Stimulated activated CD4-positive, alpha-beta T cell treated with anti-CD3 and anti-CD28 coated beads, TNF-alpha, amount 100 ng/mL, for 1 hour (primary cell): ENCODE measurements around the gene LIMS1.
"Not testable (repeated sequence)": the region's sequence is repeated elsewhere in the genome, so short reads cannot be mapped to it uniquely, and the experiment has no call there.

ENCODE experiments used
- DNase-seq, 3 donors: peaks; one replicate each; pipeline ENCODE4 v3.0.0-alpha.2; 2020; ENCODE audit warnings: low read depth in 3 of 3, low spot score in 1 of 3

The LIMS1 gene, protein sequence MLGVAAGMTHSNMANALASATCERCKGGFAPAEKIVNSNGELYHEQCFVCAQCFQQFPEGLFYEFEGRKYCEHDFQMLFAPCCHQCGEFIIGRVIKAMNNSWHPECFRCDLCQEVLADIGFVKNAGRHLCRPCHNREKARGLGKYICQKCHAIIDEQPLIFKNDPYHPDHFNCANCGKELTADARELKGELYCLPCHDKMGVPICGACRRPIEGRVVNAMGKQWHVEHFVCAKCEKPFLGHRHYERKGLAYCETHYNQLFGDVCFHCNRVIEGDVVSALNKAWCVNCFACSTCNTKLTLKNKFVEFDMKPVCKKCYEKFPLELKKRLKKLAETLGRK

DNA sequence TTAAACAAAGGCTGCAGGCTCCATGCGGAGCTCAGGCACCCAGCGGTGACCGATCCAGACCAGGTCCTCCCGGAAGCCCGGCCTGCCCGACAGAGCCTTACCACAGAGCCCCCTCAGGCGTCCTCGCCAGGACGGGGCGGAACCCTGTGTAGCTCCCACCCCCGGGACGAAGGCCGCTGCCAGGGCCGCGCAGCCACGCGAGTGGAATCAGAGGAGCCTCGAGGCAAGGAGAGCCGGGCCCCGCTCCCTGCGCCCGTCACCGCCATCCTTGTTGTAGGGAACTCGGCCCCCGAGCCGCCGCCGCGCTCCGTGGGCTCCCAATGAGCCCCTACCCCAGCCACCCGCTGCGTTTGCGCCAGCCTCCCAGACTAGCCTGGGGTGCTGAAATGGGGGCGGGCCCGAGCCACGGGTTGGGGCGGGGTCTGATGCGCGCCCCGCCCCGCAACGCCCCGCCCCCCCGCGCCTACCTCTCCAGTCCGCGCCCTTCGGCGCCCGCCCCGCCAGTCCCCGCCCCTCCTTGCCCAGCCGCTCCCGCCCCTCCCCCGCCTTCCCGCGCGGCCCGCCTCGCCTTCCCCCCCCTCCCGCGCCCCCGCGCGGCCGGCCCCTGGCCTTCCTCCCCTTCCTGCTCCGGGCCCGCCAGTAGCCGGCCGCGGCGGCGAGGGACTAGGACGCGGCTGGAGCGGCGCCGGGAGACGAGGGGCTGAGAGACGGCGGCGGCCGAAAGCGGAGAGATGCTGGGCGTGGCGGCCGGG lies at the start of gene LIMS1:
Gene LIMS1 (plus strand): TSS at position 639 of the 752 bp plus-strand sequence. CDS start 93 bp downstream, at position 732.
- peak; percentile 65 to 80 (median 79) for DNase-seq

GRCh38 chr2:108485253-108485652 lies 49.0 kb upstream of the LIMS1 start:
- no peak for DNase-seq

DNA sequence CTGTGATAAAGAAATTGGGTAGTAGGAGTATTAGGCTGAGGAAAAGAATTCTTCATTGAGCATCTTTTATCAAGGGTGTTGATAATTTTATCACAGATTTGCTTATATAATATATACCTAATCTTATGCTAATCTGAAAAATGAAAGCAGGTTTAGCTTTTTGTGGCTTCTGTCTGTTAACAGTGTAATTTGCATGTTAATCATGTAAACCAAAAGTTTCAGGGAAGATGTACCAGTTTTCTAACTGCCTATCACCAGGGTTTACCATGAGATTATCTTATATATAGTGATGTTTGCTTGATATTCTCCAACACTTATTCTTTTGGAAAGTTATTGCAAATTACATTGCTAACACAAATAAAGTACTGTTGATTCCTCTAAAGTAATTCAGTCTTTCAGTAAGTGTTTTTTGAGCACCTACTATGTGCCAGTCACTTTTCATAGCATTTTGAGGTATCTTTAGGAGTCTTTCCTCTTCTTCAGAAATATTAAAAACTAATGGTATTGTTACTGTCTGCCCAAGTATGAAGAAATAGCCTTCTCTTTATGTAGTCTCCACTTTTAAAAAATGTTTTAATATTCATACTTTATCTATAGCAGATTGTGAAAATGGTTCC lies 43.7 kb upstream of the LIMS1 start:
- no peak for DNase-seq

GRCh38 chr2:108491848-108492247 lies 42.4 kb upstream of the LIMS1 start:
- no peak for DNase-seq

DNA sequence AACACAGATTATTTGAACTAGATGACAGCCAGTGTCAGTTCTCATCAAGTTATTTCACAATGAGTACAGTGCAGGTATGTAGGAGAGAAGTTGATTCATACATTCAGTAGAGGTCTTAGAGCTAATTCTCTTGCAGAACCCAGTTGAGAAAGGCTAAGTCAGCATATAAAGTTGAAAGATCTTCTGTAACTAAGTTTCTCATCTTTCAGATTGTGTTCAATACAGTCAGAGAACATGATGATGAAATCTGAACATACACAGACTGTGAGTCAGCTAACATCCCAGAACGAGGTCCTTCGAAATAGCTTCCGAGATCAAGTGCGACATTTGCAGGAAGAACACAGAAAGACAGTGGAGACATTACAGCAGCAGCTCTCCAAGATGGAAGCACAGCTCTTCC lies 41.9 kb upstream of the LIMS1 start:
- DNase-seq: no peak

DNA sequence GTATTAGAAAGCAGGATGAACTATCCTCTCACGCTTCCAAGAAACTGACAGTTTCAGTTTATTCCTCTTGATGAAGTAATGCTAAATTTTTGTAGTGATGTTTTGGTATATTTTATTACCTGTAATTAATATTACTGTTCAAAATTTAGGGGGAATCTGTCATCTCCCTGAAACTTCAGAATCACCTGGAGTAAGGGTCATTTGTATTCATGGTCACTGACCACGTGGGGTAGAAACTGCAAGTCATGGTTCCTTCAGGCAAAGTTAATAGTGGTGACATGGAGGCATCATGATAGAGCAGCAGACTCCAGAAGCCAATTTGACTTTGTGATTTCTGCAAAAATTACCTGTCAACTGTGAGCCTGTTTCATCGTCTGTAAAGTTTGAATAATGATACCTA lies 38.1 kb upstream of the LIMS1 start:
- not testable (repeated sequence) for DNase-seq

GRCh38 chr2:108507620-108508019 lies 26.6 kb upstream of the LIMS1 start:
- not testable (repeated sequence) for DNase-seq

DNA sequence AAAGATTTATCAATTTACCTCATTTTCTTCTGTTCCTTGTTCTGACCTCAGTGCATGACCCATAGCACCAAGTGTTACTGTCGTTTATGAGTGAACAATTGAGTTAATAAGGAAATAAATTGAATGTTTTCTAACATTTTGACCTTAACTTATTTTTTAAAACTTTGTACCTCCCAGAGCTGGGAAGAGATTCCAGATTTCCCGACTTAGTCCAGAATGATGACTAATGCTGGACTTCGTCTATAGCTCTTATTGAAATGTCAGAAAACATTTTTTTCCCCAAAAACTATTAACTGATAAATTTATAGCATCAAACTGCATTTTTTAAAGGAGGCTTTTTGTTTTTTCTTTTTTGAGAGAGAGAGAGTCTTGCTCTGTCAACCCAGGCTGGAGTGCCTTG lies 21.8 kb upstream of the LIMS1 start:
- DNase-seq: not testable (repeated sequence)

DNA sequence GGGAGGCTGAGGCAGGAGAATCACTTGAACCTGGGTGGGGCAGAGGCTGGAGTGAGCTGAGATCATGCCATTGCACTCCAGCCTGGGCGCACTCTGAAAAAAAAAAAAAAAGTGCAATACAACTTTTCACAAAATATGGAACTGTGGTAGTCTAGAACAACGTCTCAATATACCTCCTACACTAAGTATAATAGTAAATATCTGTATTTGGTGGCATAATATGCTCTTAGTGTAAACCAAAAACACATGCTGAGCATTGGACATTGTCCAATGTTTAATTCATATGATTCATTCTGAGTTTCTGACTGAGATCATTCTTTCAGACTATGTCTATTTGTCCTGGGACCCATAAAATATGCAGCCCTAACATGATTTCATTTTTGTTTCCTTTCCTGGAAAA lies 19.8 kb upstream of the LIMS1 start:
- not testable (repeated sequence) for DNase-seq

DNA sequence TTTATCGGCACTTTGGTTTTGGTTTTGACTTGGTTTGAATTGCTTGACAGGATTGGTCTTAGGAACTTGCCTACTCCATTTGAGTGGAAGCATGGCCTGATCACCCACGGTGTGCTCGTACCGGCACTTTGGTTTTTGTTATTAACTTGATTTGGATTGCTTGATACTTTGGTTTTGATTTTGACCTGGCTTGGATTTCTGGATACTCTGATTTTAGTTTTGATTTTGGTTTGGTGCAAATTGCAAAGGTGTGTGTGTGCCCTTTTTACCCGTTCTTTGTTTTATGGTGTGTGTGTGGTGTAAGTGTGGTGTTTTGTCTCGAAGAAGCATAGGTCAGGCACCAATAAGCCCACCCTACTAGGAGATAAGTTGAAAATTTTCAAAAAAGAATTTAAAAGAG lies 9.6 kb upstream of the LIMS1 start:
- not testable (repeated sequence) for DNase-seq

GRCh38 chr2:108525258-108525657 lies 9.0 kb upstream of the LIMS1 start:
- not testable (repeated sequence) for DNase-seq

GRCh38 chr2:108531674-108532055 lies 2.6 kb upstream of the LIMS1 start:
- no peak for DNase-seq

- DNase-seq: peak in 1 of 3 donors; percentile 22
These were observed 500 bp downstream of the LIMS1 start for GRCh38 chr2:108534584-108535356.

DNA sequence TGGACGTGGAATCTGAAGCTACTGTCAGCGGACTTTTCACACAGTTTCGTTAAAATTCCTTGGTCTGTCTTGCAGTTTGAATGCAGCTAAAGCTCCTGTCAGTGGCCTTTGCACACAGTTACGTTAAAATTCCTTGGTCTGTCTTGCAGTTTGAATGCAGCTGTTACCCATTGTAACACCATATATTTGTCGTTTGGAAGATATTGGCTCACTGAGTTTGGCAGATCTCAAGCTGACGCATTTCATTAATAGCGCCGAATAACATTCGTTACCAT lies 1.0 kb downstream of the LIMS1 start:
- DNase-seq: no peak

DNA sequence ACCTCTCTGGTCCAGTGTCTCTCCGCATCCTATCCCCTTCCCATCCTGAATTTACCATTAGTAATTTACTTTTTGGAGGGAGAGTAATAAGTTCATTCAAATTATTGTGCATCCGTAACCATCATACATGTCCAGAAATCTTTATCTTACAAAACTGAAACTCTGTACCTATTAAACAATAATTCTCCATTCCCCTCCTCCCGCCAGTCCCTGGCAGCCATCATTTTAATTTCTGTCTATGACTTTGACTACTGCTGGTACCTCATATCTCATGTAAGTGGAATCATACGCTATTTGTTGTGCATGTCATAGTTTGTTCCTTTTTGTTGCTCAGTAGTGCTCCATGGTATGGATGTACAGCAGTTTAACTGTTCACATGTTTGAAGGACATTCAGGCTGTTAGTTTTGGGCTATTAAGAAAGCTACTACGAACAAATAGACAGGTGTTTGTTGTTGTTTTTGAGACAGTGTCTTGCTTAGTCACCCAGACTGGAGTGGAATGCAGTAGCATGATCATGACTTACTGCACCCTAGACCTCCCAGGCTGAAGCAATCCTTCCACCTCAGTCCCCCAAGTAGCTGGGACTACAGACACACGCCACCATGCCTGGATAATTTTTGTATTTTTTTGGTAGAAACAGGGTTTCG lies 2.0 kb downstream of the LIMS1 start:
- no peak for DNase-seq

DNA sequence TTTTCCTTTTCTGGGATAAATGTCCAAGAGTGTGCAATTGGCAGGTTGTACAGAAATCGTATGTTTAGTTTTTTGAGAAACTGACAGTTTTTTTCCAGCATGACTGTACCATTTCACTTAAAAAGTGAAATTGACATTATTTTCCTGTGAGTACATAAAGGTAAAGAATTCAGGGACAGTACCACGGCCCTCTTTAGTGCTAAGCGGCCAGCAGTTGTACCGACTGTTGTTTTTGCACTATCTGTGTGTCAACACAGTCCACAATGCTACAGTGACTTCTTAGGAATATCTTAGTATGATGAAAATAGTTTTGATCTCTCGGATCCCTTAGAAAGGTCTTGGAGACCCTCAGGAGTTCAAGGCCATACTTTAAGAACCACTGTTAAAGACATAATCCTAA lies 2.6 kb downstream of the LIMS1 start:
- DNase-seq: no peak

DNA sequence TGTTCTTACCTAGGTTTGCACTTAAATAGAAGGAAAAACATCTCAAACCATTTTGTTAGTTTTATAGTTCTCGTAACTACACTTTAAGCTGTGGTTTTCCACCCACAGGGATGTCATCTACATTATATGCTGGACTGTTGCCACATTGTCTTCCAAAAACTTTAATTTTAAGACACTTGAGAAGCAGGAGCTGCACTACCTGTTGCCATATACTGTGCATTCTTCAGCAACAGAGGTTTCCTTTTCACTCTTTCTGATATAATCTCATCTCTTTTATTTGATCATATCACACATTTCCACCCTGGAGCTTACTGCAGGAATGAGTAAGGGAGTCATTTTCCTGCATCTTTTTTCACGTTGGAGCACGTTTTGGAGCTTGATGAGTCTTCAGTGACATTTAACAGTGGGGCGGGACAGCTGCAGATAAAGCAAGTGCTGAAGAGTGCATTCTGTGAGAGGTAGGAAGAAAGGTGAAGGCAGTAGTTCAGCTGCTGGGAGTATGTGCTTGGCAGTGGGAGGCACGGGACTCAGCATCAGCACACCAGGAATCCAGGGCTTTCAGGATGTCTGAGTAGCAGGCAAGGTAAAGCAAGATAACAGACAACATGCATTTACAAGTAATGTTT lies 3.8 kb downstream of the LIMS1 start:
- no peak for DNase-seq

DNA sequence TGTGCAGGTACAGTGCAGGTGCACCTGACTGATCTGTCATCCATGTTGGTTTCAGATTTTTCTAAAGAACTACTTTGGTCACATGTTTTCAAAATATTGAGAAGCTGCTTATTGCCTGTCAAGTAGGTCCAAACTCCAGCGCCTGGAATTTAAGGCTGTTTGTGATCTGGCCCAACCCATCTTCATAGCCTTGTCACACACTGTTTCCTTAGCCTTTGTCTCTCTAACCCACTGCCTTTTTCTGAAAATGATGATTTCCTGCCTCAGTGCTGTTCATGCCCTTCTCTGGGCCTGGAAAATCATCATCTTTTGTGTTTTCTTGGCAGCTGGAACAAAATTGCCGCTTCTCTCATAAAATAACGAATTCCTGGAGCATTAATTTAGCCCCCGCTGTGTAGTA lies 7.2 kb downstream of the LIMS1 start:
- DNase-seq: no peak

GRCh38 chr2:108542071-108542470 lies 7.8 kb downstream of the LIMS1 start:
- DNase-seq: no peak

GRCh38 chr2:108547606-108548005 lies 13.3 kb downstream of the LIMS1 start:
- no peak for DNase-seq
